GM12864 (cell line): Measurements from ENCODE around the gene SLIT2.

Experiments
- DNase-seq: peaks from one replicate; pipeline ENCODE4 v3.0.0-alpha.2; 2011; ENCODE audit warnings: low read depth
- H3K4me3 ChIP-seq: 2 replicates; pipeline ENCODE4 v1.5.1; 2011; ENCODE audit warnings: mild to moderate bottlenecking, low read depth, low read length, control low read depth
- TF ChIP-seq, protein P1 (sequence below): IDR thresholded peaks from 2 replicates; pipeline ENCODE4 v1.5.1; 2011; ENCODE audit warnings: low read depth, mild to moderate bottlenecking, moderate library complexity, low read length, control low read depth, inconsistent platforms; ENCODE audit errors: missing control alignments

Gene SLIT2

DNA sequence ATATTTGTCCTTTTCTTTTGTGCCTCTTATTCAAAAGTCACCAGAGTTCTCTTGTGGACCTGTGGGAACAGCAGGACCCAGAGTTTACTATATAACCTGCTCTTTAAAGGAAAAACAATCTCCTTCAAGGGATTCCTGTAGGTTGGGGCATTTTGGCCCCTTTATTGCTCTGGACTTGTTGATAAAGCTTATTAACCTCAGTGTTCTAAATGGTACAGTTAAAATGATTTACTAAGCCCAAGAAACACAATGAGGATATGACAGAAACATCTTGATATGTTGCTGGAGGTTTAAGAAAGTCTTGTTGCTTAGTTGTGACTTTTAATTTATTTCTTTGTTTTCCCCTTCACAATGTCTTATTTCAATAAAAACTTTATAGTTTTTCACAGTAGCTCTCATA is 46.8 kb downstream of the SLIT2 start:
- TF ChIP-seq, protein P1, sequence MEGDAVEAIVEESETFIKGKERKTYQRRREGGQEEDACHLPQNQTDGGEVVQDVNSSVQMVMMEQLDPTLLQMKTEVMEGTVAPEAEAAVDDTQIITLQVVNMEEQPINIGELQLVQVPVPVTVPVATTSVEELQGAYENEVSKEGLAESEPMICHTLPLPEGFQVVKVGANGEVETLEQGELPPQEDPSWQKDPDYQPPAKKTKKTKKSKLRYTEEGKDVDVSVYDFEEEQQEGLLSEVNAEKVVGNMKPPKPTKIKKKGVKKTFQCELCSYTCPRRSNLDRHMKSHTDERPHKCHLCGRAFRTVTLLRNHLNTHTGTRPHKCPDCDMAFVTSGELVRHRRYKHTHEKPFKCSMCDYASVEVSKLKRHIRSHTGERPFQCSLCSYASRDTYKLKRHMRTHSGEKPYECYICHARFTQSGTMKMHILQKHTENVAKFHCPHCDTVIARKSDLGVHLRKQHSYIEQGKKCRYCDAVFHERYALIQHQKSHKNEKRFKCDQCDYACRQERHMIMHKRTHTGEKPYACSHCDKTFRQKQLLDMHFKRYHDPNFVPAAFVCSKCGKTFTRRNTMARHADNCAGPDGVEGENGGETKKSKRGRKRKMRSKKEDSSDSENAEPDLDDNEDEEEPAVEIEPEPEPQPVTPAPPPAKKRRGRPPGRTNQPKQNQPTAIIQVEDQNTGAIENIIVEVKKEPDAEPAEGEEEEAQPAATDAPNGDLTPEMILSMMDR = no peak

DNA sequence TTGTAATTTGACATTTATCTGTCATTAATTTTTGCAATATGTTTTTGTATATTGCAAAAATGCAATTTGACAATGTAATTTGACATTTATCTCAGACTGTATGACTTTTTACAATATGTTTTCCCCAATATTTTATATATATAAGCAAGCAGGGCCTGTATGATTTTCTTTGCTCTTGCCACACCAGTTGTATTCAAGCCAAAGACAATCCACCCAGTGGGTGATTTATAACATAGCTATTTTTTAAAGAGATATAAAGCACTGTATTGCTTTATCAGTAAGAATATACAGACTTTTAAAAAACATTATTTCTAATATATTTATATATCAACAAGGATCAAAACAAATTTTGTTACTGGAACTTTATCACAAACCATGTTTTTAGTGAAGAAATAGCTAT is 47.3 kb downstream of the SLIT2 start:
- DNase-seq = no peak
- no peak overlapping the region for H3K4me3 ChIP-seq
- TF ChIP-seq, protein P1 = no peak

More for the DNA sequence above, 46.8 kb downstream of the SLIT2 start:
- DNase-seq = no peak
- H3K4me3 ChIP-seq = no peak overlapping the region

DNA sequence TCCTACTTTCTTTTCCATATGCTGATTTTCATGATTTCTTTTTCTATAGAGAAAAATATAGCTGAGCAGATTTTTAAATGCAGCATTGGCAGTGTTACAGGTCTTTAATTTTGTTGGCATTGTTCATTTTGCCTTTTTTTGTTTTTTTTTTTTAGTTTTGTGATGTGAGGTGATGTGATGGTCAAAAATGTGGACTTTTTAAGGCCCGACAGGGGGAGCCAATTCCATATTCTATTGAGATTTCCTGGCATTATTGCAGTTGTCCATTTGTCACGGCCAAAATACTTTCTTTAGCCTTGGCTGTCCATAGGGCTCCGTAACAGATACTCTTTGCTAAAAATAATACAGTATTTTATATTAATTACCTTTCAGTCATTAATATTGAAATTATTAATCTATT is 47.8 kb downstream of the SLIT2 start:
- TF ChIP-seq, protein P1 = peak; percentile 32
- DNase-seq = no peak
- H3K4me3 ChIP-seq = no peak overlapping the region

DNA sequence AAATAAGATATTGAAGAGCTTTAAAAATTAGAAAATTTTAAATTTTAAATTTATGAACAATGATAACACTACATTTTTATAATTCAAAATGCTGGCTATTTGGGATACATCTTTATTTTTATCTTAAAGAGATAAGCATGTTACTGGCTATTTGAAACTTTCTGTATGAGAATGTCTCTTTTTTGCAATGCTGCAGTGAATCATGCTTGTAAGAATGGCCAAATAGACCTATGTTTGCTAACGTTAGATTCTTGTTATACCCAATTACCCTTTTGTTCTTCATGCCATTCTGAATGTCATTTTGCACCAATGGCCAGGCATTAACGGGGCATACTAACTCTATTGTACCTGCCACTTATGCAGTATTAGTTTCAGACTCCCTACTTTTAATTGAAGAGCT is 49.5 kb downstream of the SLIT2 start:
- no peak overlapping the region for H3K4me3 ChIP-seq
- DNase-seq = no peak
- TF ChIP-seq, protein P1 = no peak
